GM06990 (cell line): ENCODE results near the gene TMCO4.

ENCODE experiments used
- DNase-seq: peaks from one replicate; pipeline ENCODE4 v3.0.0-alpha.2; 2011; ENCODE audit not compliant: insufficient read length; ENCODE audit errors: extremely low read depth
- H3K27me3 ChIP-seq: replicated peaks from 2 replicates; pipeline ENCODE4 v1.6.0; 2011; ENCODE audit warnings: low read length; ENCODE audit not compliant: control insufficient read depth, insufficient read depth
- H3K36me3 ChIP-seq: 2 replicates; pipeline ENCODE4 v1.5.1; 2011; ENCODE audit warnings: low read length; ENCODE audit not compliant: control insufficient read depth, insufficient read depth
- H3K4me3 ChIP-seq: replicated peaks from 2 replicates; pipeline ENCODE4 v1.5.1; 2011; ENCODE audit warnings: low read depth, mild to moderate bottlenecking, control low read depth, low read length
- CTCF ChIP-seq: IDR thresholded peaks from 2 replicates; pipeline ENCODE4 v1.5.1; 2011; ENCODE audit warnings: low read length, control low read depth, mild to moderate bottlenecking, inconsistent platforms; ENCODE audit not compliant: insufficient read depth, poor library complexity, severe bottlenecking

The TMCO4 gene

GRCh38 chr1:19706136-19706535, 93.6 kb downstream of the TMCO4 start:
- no peak for TF ChIP-seq CTCF
- Histone ChIP-seq H3K4me3 (no peak overlapping the region), H3K36me3 (no peaks in the 10 kb centered on the region), H3K27me3 (no peaks in the 10 kb centered on the region)
- no peak for DNase-seq

GRCh38 chr1:19705464-19705863, 94.3 kb downstream of the TMCO4 start:
- no peak overlapping the region for H3K4me3 ChIP-seq
- H3K36me3 ChIP-seq = no peaks in the 10 kb centered on the region; the same call in 1 of the 2 replicates
- no peaks in the 10 kb centered on the region for H3K27me3 ChIP-seq
- TF ChIP-seq CTCF = no peak
- no peak for DNase-seq

GRCh38 chr1:19704247-19705113, 95.2 kb downstream of the TMCO4 start:
- peak; percentile 95 for TF ChIP-seq CTCF
- Histone ChIP-seq H3K36me3 (no peaks in the 10 kb centered on the region; the same call in 1 of the 2 replicates), H3K27me3 (no peaks in the 10 kb centered on the region), H3K4me3 (no peak overlapping the region)
- DNase-seq = peak; percentile 29

GRCh38 chr1:19703280-19703679, 96.4 kb downstream of the TMCO4 start:
- no peak for TF ChIP-seq CTCF
- no peak for DNase-seq
- Histone ChIP-seq H3K27me3 (no peaks in the 10 kb centered on the region), H3K36me3 (no peaks in the 10 kb centered on the region; the same call in 1 of the 2 replicates), H3K4me3 (no peak overlapping the region)

GRCh38 chr1:19700079-19700777, 99.5 kb downstream of the TMCO4 start:
- H3K36me3 ChIP-seq = peaks cover 3% of the 10 kb centered on the region
- TF ChIP-seq CTCF = no peak
- no peak for DNase-seq
- no peaks in the 10 kb centered on the region for H3K27me3 ChIP-seq
- H3K4me3 ChIP-seq = no peak overlapping the region
